ENCODE results near the gene HNRNPH3. TPM values are rescaled to one million over a fixed set of nuclear protein-coding genes. Genes with fewer than 3 reads are reported as not detected.

Gene HNRNPH3
- total and polyA plus RNA-seq, 8 donors = 29.8 to 206 (median 95.1) TPM

GRCh38 chr10:68333058-68333395 is 1.2 kb downstream of the HNRNPH3 start:
- TF ChIP-seq CTCF (IDR thresholded peaks at IDR 0.05) = no peak
- no peak for TF ChIP-seq EP300 (IDR thresholded peaks at IDR 0.05)
- no peak for TF ChIP-seq POLR2A (IDR thresholded peaks at IDR 0.05)
- no peak for TF ChIP-seq POLR2AphosphoS5 (IDR thresholded peaks at IDR 0.05)
- Histone ChIP-seq H3K27me3 (no peaks in the 10 kb centered on the region), H3K4me3 (peak overlapping the region; percentile 85 to 98 (median 94)), H3K4me1 (peaks cover 43 to 73% (median 57%) of the 10 kb centered on the region in 4 donors), H3K9me3 (no peaks in the 10 kb centered on the region), H3K36me3 (peaks cover 0 to 4% (median under 1%) of the 10 kb centered on the region in 4 donors), H3K27ac (peak overlapping the region; percentile 93 to 100 (median 99))
- 0 to 1% (median 0%) methylated on average over 10 of the region's 10 CpGs for WGBS, 5 donors
- intact Hi-C loops (cut with DNase I; ENCODE audit: low total_unique reads) = loop anchor here (10.0 kb wide), 1 partner anchor 258 kb away; the partner anchor contains the start of gene HERC4
- DNase-seq = no peak

GRCh38 chr10:68333440-68334431 is 1.9 kb downstream of the HNRNPH3 start:
- TF ChIP-seq POLR2A (IDR thresholded peaks at IDR 0.05) = no peak
- no peak for TF ChIP-seq POLR2AphosphoS5 (IDR thresholded peaks at IDR 0.05)
- TF ChIP-seq CTCF (IDR thresholded peaks at IDR 0.05) = no peak
- no peak for TF ChIP-seq EP300 (IDR thresholded peaks at IDR 0.05)
- Histone ChIP-seq H3K27me3 (no peaks in the 10 kb centered on the region), H3K4me3 (peak overlapping the region; percentile 85 to 98 (median 94)), H3K9me3 (no peaks in the 10 kb centered on the region), H3K36me3 (peaks cover 5 to 12% (median 7%) of the 10 kb centered on the region in 4 donors), H3K4me1 (peaks cover 41 to 70% (median 55%) of the 10 kb centered on the region in 4 donors), H3K27ac (peak overlapping the region in 4 of 5 donors; percentile 99 to 100 (median 99))
- peak in 1 of 2 donors; percentile 20 for DNase-seq
- intact Hi-C loops (cut with DNase I; ENCODE audit: low total_unique reads) = loop anchor here (10.0 kb wide), 1 partner anchor 259 kb away; the partner anchor contains the start of gene HERC4
- WGBS, 5 donors = 0 to 2% (median 1%) methylated on average over 10 of the region's 10 CpGs

GRCh38 chr10:68334672-68335467 is 3.0 kb downstream of the HNRNPH3 start:
- H3K27ac ChIP-seq = peak overlapping the region in 3 of 5 donors; percentile 20 to 99 (median 28)
- no peaks in the 10 kb centered on the region for H3K9me3 ChIP-seq
- intact Hi-C loops (cut with DNase I; ENCODE audit: low total_unique reads) = loop anchor here (10.0 kb wide), 1 partner anchor 260 kb away; the partner anchor contains the start of gene HERC4
- H3K4me1 ChIP-seq = peaks cover 36 to 68% (median 51%) of the 10 kb centered on the region in 4 donors
- 2 to 5% (median 3%) methylated on average over 8 of the region's 8 CpGs for WGBS, 5 donors
- peaks cover 17 to 23% (median 18%) of the 10 kb centered on the region in 4 donors for H3K36me3 ChIP-seq
- no peaks in the 10 kb centered on the region for H3K27me3 ChIP-seq
- peak overlapping the region; percentile 85 to 98 (median 94) for H3K4me3 ChIP-seq
- TF ChIP-seq EP300 (IDR thresholded peaks at IDR 0.05) = no peak
- no peak for TF ChIP-seq CTCF (IDR thresholded peaks at IDR 0.05)
- TF ChIP-seq POLR2A (IDR thresholded peaks at IDR 0.05) = no peak
- no peak for TF ChIP-seq POLR2AphosphoS5 (IDR thresholded peaks at IDR 0.05)
- DNase-seq = no peak
